Transverse colon (tissue), 4 donors: Measurements from ENCODE around the gene NLGN1. TPM values are rescaled to one million over a fixed set of nuclear protein-coding genes. Genes with fewer than 3 reads are reported as not detected.

ENCODE experiments used
- DNase-seq: peaks from one replicate; pipeline ENCODE4 v3.0.0-alpha.2; 2019
- H3K27ac ChIP-seq, 4 donors: fragments of 200-600 bp; sonication (generic); 2 replicates each; pipeline ENCODE4 v1.5.1; 2016 to 2018; ENCODE audit warnings: inconsistent platforms in 4 of 4
- H3K27me3 ChIP-seq: fragments of 200-600 bp; sonication (generic); 2 replicates; pipeline ENCODE4 v1.5.1; 2017; ENCODE audit warnings: inconsistent platforms
- H3K36me3 ChIP-seq, 4 donors: fragments of 200-600 bp; sonication (generic); 2 replicates each; pipeline ENCODE4 v1.5.1; 2017 to 2019; ENCODE audit warnings: inconsistent platforms in 4 of 4
- H3K4me1 ChIP-seq, 4 donors: fragments of 200-600 bp; sonication (generic); 2 replicates each; pipeline ENCODE4 v1.5.1; 2017 to 2020; ENCODE audit warnings: inconsistent platforms in 4 of 4
- H3K4me3 ChIP-seq, 4 donors: fragments of 200-600 bp; sonication (generic); 1 replicate in 1 of 4; 2 replicates in 3 of 4; pipeline versions ENCODE4 v1.5.1 to v1.6.1; 2017 to 2019; ENCODE audit warnings: inconsistent platforms in 4 of 4
- H3K9me3 ChIP-seq, 2 donors: fragments of 200-600 bp; sonication (generic); 2 replicates each; pipeline ENCODE4 v1.5.1; 2017 to 2019; ENCODE audit warnings: inconsistent platforms in 2 of 2
- EP300 ChIP-seq: sonication (generic); formaldehyde crosslinking; IDR thresholded peaks from one replicate; pipeline ENCODE4 v1.6.1; 2017; ENCODE audit warnings: antibody characterized with exemption, low read depth
- POLR2A ChIP-seq: fragments of 450-650 bp; IDR thresholded peaks from one replicate; pipeline ENCODE4 v1.6.1; 2016; ENCODE audit warnings: antibody characterized with exemption, mild to moderate bottlenecking, moderate library complexity
- POLR2AphosphoS5 ChIP-seq, 3 donors: sonication (generic); formaldehyde crosslinking; IDR thresholded peaks; one replicate each; pipeline ENCODE4 v1.6.1; 2016; ENCODE audit warnings: antibody characterized with exemption in 3 of 3
- WGBS, 2 donors: methylation state at CpG; one replicate each; pipeline ENCODE4 v1.1.5; 2018; ENCODE audit warnings: low coverage in 1 of 2; 5-methylcytosine and 5-hydroxymethylcytosine counted together
- in situ Hi-C, 4 donors: fragments of 200-750 bp; cut with MboI; loops; one replicate each; pipeline versions ENCODE4 v1.15.0 to v1.15.1; 2017; ENCODE audit warnings: low sequenced_read_pairs in 3 of 4, low pct_ligation_motif_present in 1 of 4, low pct_unique_long_range_greater_than_20kb in 1 of 4
- intact Hi-C: fragments of 100-400 bp; cut with DNase I; formaldehyde crosslinking; loops from one replicate; pipeline ENCODE4 v1.15.1; 2023; ENCODE audit warnings: low total_unique reads
- total RNA-seq, 4 donors: library from RNA; depleted of rRNA; stranded (reverse); fragments of >200 nt; gene quantifications; one replicate each; pipeline ENCODE4 v1.1.0, GENCODE V29; 2016
- TF ChIP-seq, protein P1 (sequence below), 5 experiments: fragments of 200-600 bp in 3 of 5; fragments of 450-650 bp in 2 of 5; sonication (generic) in 3 of 5; IDR thresholded peaks; 1 replicate in 2 of 5; 2 replicates in 3 of 5; pipeline ENCODE4 v1.5.1; 2016 to 2017; ENCODE audit warnings: antibody characterized with exemption in 5 of 5, inconsistent platforms in 3 of 5, mild to moderate bottlenecking in 2 of 5, moderate library complexity in 1 of 5

The NLGN1 gene
- total RNA-seq, 4 donors from 2014 or later: 0.40 to 5.2 (median 1.9) TPM; not detected in 1

DNA sequence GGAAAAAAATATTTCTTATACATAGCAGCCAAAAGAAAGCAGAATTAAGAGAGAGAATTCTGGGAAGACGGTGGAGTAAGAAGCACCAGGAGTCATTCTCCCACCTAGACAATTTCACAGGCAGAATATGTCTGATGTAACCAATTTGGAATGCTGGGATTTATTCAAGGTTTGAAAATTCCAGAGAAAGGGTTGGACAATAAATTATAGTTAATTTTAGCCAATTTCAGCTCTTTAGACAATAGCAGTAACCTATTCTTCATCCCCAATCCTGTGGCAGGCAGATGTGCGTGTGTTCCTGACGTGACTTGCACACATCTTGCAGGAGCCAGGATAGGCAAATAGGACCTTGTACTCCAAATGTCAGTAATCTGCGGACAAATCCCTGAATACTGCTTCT is 920.6 kb downstream of the NLGN1 start:
- WGBS, 2 donors: 80 to 85% methylated on average over 2 to 4 of the region's 4 CpGs
- H3K4me1 ChIP-seq: no peaks in the 10 kb centered on the region
- TF ChIP-seq POLR2AphosphoS5 (IDR thresholded peaks at IDR 0.05): no peak
- TF ChIP-seq, protein P1, sequence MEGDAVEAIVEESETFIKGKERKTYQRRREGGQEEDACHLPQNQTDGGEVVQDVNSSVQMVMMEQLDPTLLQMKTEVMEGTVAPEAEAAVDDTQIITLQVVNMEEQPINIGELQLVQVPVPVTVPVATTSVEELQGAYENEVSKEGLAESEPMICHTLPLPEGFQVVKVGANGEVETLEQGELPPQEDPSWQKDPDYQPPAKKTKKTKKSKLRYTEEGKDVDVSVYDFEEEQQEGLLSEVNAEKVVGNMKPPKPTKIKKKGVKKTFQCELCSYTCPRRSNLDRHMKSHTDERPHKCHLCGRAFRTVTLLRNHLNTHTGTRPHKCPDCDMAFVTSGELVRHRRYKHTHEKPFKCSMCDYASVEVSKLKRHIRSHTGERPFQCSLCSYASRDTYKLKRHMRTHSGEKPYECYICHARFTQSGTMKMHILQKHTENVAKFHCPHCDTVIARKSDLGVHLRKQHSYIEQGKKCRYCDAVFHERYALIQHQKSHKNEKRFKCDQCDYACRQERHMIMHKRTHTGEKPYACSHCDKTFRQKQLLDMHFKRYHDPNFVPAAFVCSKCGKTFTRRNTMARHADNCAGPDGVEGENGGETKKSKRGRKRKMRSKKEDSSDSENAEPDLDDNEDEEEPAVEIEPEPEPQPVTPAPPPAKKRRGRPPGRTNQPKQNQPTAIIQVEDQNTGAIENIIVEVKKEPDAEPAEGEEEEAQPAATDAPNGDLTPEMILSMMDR (IDR thresholded peaks at IDR 0.05): no peak
- TF ChIP-seq POLR2A: no peak
- TF ChIP-seq EP300: no peak
- no peaks in the 10 kb centered on the region for H3K36me3 ChIP-seq
- in situ Hi-C loops: no loop called here
- DNase-seq: no peak
- no peaks in the 10 kb centered on the region for H3K27me3 ChIP-seq
- intact Hi-C loops: no loop called here
- H3K27ac ChIP-seq: no peak overlapping the region
- H3K4me3 ChIP-seq: no peak overlapping the region
- H3K9me3 ChIP-seq: no peaks in the 10 kb centered on the region

GRCh38 chr3:174321548-174321947 is 924.0 kb downstream of the NLGN1 start:
- H3K27ac ChIP-seq: no peak overlapping the region
- TF ChIP-seq, protein P1 (IDR thresholded peaks at IDR 0.05): no peak
- TF ChIP-seq EP300: no peak
- no peak for TF ChIP-seq POLR2AphosphoS5 (IDR thresholded peaks at IDR 0.05)
- TF ChIP-seq POLR2A: no peak
- DNase-seq: no peak
- no peaks in the 10 kb centered on the region for H3K4me1 ChIP-seq
- no peaks in the 10 kb centered on the region for H3K9me3 ChIP-seq
- no peaks in the 10 kb centered on the region for H3K27me3 ChIP-seq
- no peak overlapping the region for H3K4me3 ChIP-seq
- H3K36me3 ChIP-seq: no peaks in the 10 kb centered on the region
- intact Hi-C loops (no loop called here), in situ Hi-C loops (no loop called here)
- WGBS, 2 donors: 50 to 75% methylated on average over 1 of the region's 1 CpG

- TF ChIP-seq EP300 (no peak), POLR2AphosphoS5 (IDR thresholded peaks at IDR 0.05) (no peak), POLR2A (no peak)
- TF ChIP-seq, protein P1 (IDR thresholded peaks at IDR 0.05): no peak
- DNase-seq: no peak
- Histone ChIP-seq H3K4me3 (no peak overlapping the region), H3K27ac (no peak overlapping the region), H3K9me3 (no peaks in the 10 kb centered on the region), H3K27me3 (no peaks in the 10 kb centered on the region), H3K4me1 (no peaks in the 10 kb centered on the region), H3K36me3 (no peaks in the 10 kb centered on the region)
- intact Hi-C loops (no loop called here), in situ Hi-C loops (no loop called here)
- 72 to 82% methylated on average over 2 of the region's 2 CpGs for WGBS, 2 donors
These were observed 925.2 kb downstream of the NLGN1 start for GRCh38 chr3:174322789-174323188.

DNA sequence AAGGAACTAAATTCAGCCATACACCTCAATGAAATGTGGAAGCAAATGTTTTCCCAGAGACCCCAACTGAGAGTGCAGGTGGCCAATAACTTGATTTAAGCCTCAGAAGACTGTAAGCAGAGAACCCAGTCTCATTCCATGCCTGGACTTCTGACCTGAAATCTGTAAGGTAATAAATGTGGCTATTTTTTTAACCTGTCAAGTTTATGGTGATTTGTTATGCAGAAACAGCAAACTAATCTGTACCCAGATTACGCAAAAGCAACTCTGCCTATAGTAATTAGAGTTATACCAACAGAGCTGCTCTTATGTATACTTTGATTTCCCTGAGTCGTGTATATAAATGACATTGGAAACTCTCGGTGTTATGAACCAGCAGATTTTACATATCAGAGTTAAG is 927.6 kb downstream of the NLGN1 start:
- TF ChIP-seq EP300: no peak
- no peak for TF ChIP-seq POLR2AphosphoS5 (IDR thresholded peaks at IDR 0.05)
- TF ChIP-seq, protein P1 (IDR thresholded peaks at IDR 0.05): no peak
- TF ChIP-seq POLR2A: no peak
- DNase-seq: no peak
- H3K9me3 ChIP-seq: no peaks in the 10 kb centered on the region
- H3K4me1 ChIP-seq: no peaks in the 10 kb centered on the region
- in situ Hi-C loops: no loop called here
- no peak overlapping the region for H3K4me3 ChIP-seq
- intact Hi-C loops: no loop called here
- H3K27me3 ChIP-seq: no peaks in the 10 kb centered on the region
- no peak overlapping the region for H3K27ac ChIP-seq
- WGBS, 2 donors: 64% methylated on average over 3 of the region's 3 CpGs
- no peaks in the 10 kb centered on the region for H3K36me3 ChIP-seq
